ENCODE measurements around the gene PELI2. TPM values are rescaled to one million over a fixed set of nuclear protein-coding genes. Genes with fewer than 3 reads are reported as not detected.

PELI2 gene, protein sequence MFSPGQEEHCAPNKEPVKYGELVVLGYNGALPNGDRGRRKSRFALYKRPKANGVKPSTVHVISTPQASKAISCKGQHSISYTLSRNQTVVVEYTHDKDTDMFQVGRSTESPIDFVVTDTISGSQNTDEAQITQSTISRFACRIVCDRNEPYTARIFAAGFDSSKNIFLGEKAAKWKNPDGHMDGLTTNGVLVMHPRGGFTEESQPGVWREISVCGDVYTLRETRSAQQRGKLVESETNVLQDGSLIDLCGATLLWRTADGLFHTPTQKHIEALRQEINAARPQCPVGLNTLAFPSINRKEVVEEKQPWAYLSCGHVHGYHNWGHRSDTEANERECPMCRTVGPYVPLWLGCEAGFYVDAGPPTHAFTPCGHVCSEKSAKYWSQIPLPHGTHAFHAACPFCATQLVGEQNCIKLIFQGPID
- total RNA-seq: 7.9 and 14.1 TPM in 2 replicates

DNA sequence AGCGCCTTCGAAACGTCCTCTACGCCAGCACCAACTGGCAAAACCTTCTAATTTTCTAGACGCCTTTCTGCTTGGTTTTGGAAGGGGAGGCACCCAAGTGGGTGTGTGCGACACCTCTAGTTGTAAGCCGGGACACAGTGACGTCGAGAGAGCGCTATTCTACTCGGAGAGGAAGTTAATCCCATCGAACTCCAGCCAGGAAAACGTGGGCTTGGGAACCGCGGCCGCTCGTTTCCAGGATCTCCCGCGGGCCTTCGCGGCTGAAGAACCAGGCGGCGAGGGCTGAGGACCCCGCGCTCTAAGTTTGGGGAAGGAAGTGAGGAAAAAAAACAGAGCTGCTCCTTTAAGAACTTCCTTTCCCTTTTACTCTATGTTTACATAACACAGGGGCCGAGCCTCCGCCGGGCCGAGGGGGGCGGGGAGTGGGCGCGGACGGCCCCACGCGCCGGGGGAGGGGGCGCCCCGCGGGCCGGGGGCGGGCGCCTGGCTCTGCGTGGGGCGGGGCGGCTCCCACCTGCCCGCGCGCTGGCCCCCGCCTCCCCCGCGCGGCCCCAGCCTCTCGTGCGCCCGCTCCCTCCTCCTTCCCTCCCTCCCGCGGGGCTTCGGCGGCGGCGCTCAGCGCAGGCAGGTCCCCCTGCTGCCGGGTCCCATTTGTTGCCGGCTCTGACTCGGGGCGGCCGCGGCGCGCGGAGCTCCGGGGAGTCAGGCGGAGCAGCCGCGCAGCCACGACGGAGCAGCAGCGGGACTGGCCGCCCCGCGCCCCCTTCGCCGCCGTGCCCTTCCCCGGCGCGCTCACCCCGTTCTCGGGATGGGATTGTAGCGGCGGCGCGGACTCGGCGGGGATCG, at the start of gene PELI2:
Gene PELI2, plus strand, starts transcription at position 647 of the 846 bp plus-strand sequence. CDS start 250 bp downstream, outside the sequence.

All from uterine smooth muscle cell (primary cell).